DND-41 (cell line): ENCODE measurements around the gene PDLIM7.
A peak's percentile ranks its signal among the peaks of the same experiment; 100 is the strongest.

ENCODE experiments used
- ATAC-seq: fragments of 200-7000 bp; cut with Tn5 transposase; 3 replicates; pipeline ENCODE4 v1.9.1; 2021; ENCODE audit warnings: low read depth; ENCODE audit not compliant: insufficient read depth
- DNase-seq: peaks from one replicate; pipeline ENCODE4 v3.0.0-alpha.2; 2020
- H2AFZ ChIP-seq: 2 replicates; pipeline ENCODE4 v1.6.0; 2012; ENCODE audit warnings: low read depth, low read length
- H3K27ac ChIP-seq: 2 replicates; pipeline ENCODE4 v1.5.1; 2012; ENCODE audit warnings: low read length, inconsistent platforms
- H3K27me3 ChIP-seq: fragments of 200-600 bp; sonication (generic); 2 replicates; pipeline ENCODE4 v1.6.0; 2012; ENCODE audit warnings: low read length, mild to moderate bottlenecking, inconsistent platforms; ENCODE audit not compliant: insufficient read depth, poor library complexity
- H3K36me3 ChIP-seq: 2 replicates; pipeline ENCODE4 v1.5.1; 2012; ENCODE audit warnings: low read length, inconsistent platforms; ENCODE audit not compliant: insufficient read depth
- H3K4me1 ChIP-seq: 2 replicates; pipeline ENCODE4 v1.5.1; 2012; ENCODE audit warnings: mild to moderate bottlenecking, low read length; ENCODE audit not compliant: insufficient read depth
- H3K4me2 ChIP-seq: 2 replicates; pipeline ENCODE4 v1.6.0; 2012; ENCODE audit warnings: mild to moderate bottlenecking, moderate library complexity, low read length, inconsistent platforms; ENCODE audit not compliant: insufficient read depth
- H3K4me3 ChIP-seq, 2 experiments: fragments of 200-600 bp in 1 of 2; shearing (Covaris generic) in 1 of 2; 2 replicates each; pipeline ENCODE4 v1.5.1; 2012 to 2016; ENCODE audit warnings: inconsistent platforms in 2 of 2, low read length in 2 of 2, mild to moderate bottlenecking in 2 of 2, low read depth in 1 of 2, moderate library complexity in 1 of 2
- H3K79me2 ChIP-seq: 2 replicates; pipeline ENCODE4 v1.6.0; 2012; ENCODE audit warnings: low read length, inconsistent platforms; ENCODE audit not compliant: insufficient read depth
- H3K9ac ChIP-seq: 2 replicates; pipeline ENCODE4 v1.6.0; 2012; ENCODE audit warnings: low read depth, mild to moderate bottlenecking, inconsistent platforms, low read length, moderate library complexity
- H3K9me3 ChIP-seq: 2 replicates; pipeline ENCODE4 v1.5.1; 2012; ENCODE audit warnings: low read length, moderate library complexity, mild to moderate bottlenecking, inconsistent platforms; ENCODE audit not compliant: insufficient read depth, severe bottlenecking
- H4K20me1 ChIP-seq: 2 replicates; pipeline ENCODE4 v1.6.0; 2012; ENCODE audit warnings: low read length; ENCODE audit not compliant: insufficient read depth
- CTCF ChIP-seq: IDR thresholded peaks from 2 replicates; pipeline ENCODE4 v1.5.1; 2012; ENCODE audit warnings: borderline replicate concordance, low read length, moderate library complexity, mild to moderate bottlenecking; ENCODE audit not compliant: poor library complexity, severe bottlenecking; ENCODE audit errors: extremely low read depth
- EZH2 ChIP-seq: IDR thresholded peaks from 3 replicates; pipeline ENCODE4 v1.6.1; 2012; ENCODE audit warnings: borderline replicate concordance, low read depth, mild to moderate bottlenecking, moderate library complexity, low read length, inconsistent platforms; ENCODE audit not compliant: severe bottlenecking

Gene PDLIM7

DNA sequence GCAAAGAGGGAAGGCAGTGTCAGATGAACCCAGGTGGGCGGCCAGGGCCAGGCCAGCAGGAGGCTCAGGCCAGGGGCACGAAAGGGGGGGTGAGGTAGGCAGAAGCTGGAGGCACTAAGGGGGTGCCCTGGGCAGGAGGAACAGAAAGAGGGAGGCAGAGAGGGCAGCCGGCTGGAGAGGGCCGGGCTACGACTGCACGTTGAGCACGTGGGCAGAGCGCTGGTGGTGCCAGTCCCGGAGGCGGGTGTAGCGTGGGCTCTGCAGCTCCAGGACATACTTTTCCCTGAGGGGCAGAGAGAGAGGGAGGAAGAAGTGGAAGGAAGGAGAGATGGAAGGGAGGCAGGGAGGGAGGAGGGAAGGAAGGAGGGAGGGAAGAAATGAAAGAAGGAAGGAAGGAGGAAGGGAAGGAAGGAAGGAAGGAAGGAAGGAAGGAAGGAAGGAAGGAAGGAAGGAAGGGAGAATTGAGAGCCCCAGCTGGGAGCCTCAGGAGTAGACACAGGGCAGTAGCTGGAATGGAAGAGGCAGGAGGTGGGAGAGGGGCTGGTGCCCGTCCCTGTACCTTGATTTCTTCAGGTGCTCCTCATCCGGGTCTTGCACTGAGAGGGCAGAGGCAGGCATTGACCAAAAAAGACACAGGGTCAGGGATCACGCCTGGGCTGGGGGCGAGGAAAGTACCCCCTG lies 7.0 kb downstream of the PDLIM7 start:
- DNase-seq, result no peak
- Histone ChIP-seq H2AFZ (no peak overlapping the region), H3K9ac (no peak overlapping the region), H3K4me2 (no peak overlapping the region), H3K27me3 (no peaks in the 10 kb centered on the region), H3K36me3 (no peaks in the 10 kb centered on the region), H3K9me3 (no peaks in the 10 kb centered on the region), H3K4me1 (no peaks in the 10 kb centered on the region), H3K27ac (no peak overlapping the region), H4K20me1 (peaks cover 3% of the 10 kb centered on the region; the same call in 1 of the 2 replicates), H3K79me2 (no peaks in the 10 kb centered on the region), H3K4me3 (no peak overlapping the region)
- TF ChIP-seq EZH2 (no peak), CTCF (no peak)
- ATAC-seq, result no peak

GRCh38 chr5:177489119-177489716 lies 8.2 kb downstream of the PDLIM7 start:
- Histone ChIP-seq H3K79me2 (no peaks in the 10 kb centered on the region), H3K9me3 (no peaks in the 10 kb centered on the region), H3K4me2 (no peak overlapping the region), H3K36me3 (no peaks in the 10 kb centered on the region), H4K20me1 (peaks cover 3% of the 10 kb centered on the region; the same call in 1 of the 2 replicates), H3K4me3 (no peak overlapping the region), H3K27me3 (no peaks in the 10 kb centered on the region), H2AFZ (no peak overlapping the region), H3K4me1 (no peaks in the 10 kb centered on the region), H3K27ac (no peak overlapping the region), H3K9ac (no peak overlapping the region)
- DNase-seq, result no peak
- no peak for ATAC-seq
- TF ChIP-seq CTCF (peak; percentile 26), EZH2 (no peak)

- no peaks in the 10 kb centered on the region for H3K79me2 ChIP-seq
- H3K9ac ChIP-seq, result no peak overlapping the region
- H2AFZ ChIP-seq, result no peak overlapping the region
- no peak overlapping the region for H3K27ac ChIP-seq
- no peaks in the 10 kb centered on the region for H3K4me1 ChIP-seq
- no peak overlapping the region for H3K4me2 ChIP-seq
- DNase-seq (no peak), ATAC-seq (peak; percentile 41; the same call in 1 of the 3 replicates)
- H3K4me3 ChIP-seq, result no peak overlapping the region
- peaks cover 3% of the 10 kb centered on the region; the same call in 1 of the 2 replicates for H4K20me1 ChIP-seq
- H3K36me3 ChIP-seq, result no peaks in the 10 kb centered on the region
- H3K27me3 ChIP-seq, result no peaks in the 10 kb centered on the region
- H3K9me3 ChIP-seq, result no peaks in the 10 kb centered on the region
- no peak for TF ChIP-seq EZH2
- peak; percentile 54 for TF ChIP-seq CTCF
These were observed 9.4 kb downstream of the PDLIM7 start for GRCh38 chr5:177487975-177488374.
